ENCODE data around the gene CS.

GRCh38 chr12:56338308-56339157, 38.4 kb upstream of the CS start, which contains the start of gene IL23A:
- TF ChIP-seq CTCF (IDR thresholded peaks at IDR 0.05; ENCODE audit: insufficient read depth, low read depth, low read length) (no peak), EZH2 (IDR thresholded peaks at IDR 0.05; ENCODE audit: insufficient read depth, low read length) (no peak)

Measured in astrocyte (in vitro differentiated cells and primary cell).